ENCODE data around the gene IDH3A.

The IDH3A gene

DNA sequence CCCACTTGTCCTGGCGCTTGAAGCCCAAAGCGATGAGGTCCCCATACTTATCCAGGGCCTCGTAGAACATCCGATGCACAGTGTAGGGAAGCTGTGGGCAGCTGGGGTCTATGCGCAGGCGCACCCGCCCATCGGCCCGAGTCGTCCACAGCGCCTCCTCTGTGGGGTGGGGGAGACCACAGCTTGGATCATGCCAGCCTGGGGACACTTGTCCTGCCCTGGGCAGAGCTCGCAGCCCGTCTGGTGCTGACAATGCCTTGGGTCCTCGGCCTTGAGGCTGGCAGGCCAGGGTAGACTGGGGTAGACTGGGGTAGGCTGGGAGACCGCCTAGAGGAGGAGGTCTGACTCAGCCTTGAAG is 45.4 kb downstream of the IDH3A start:
- Histone ChIP-seq H3K9me2 (replicated peaks; ENCODE audit: control insufficient read depth, low read length) (no peaks in the 10 kb centered on the region), H3K4me3 (ENCODE audit: low read length) (no peak overlapping the region), H3K36me3 (ENCODE audit: control insufficient read depth, low read length) (no peaks in the 10 kb centered on the region), H3K79me2 (ENCODE audit: control insufficient read depth, low read length) (no peaks in the 10 kb centered on the region), H3K4me2 (ENCODE audit: low read length) (no peak overlapping the region), H3K9me3 (ENCODE audit: control insufficient read depth, insufficient read depth, low read length) (no peaks in the 10 kb centered on the region), H3K4me1 (ENCODE audit: control insufficient read depth, low read length) (no peaks in the 10 kb centered on the region), H4K20me1 (ENCODE audit: control insufficient read depth, insufficient read depth, low read depth, low read length) (no peaks in the 10 kb centered on the region), H3K27ac (ENCODE audit: low read depth, low read length) (no peak overlapping the region), H3F3A (ENCODE audit: control insufficient read depth, insufficient read depth) (no peaks in the 10 kb centered on the region), H3K27me3 (ENCODE audit: control insufficient read depth, low read length) (peaks cover 4% of the 10 kb centered on the region; the same call in 1 of the 2 replicates)
- TF ChIP-seq EZH2phosphoT487 (IDR thresholded peaks at IDR 0.05; ENCODE audit: borderline replicate concordance, low read length): no peak
- TF ChIP-seq, protein P1, sequence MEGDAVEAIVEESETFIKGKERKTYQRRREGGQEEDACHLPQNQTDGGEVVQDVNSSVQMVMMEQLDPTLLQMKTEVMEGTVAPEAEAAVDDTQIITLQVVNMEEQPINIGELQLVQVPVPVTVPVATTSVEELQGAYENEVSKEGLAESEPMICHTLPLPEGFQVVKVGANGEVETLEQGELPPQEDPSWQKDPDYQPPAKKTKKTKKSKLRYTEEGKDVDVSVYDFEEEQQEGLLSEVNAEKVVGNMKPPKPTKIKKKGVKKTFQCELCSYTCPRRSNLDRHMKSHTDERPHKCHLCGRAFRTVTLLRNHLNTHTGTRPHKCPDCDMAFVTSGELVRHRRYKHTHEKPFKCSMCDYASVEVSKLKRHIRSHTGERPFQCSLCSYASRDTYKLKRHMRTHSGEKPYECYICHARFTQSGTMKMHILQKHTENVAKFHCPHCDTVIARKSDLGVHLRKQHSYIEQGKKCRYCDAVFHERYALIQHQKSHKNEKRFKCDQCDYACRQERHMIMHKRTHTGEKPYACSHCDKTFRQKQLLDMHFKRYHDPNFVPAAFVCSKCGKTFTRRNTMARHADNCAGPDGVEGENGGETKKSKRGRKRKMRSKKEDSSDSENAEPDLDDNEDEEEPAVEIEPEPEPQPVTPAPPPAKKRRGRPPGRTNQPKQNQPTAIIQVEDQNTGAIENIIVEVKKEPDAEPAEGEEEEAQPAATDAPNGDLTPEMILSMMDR (IDR thresholded peaks at IDR 0.05; ENCODE audit: low read depth, low read length, poor library complexity, severe bottlenecking): no peak

DNA sequence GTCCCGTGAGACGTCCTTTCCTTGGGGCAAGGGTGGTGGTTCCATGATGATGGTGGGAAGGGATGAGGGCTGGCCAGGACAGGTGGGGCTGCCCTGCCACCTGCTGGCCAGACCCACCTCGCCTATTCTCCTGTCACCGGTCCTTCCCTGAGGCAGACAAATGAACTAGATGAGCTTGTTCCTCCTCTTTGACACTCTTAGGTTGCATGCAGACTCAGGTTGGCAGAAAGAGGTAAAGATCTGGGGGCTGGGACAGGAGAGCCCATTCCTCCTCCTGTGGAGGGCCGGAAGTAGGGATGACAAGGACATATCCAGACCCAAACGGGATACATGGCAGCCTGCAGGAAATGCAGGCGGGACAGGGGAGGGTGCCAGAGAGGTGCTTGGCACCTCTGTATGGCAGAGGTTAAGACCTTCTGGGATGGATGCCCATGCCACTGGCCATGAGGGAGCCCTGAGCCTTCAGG is 46.6 kb downstream of the IDH3A start:
- Histone ChIP-seq H3F3A (ENCODE audit: control insufficient read depth, insufficient read depth) (no peaks in the 10 kb centered on the region), H3K4me3 (ENCODE audit: low read length) (no peak overlapping the region), H3K36me3 (ENCODE audit: control insufficient read depth, low read length) (no peaks in the 10 kb centered on the region), H3K4me2 (ENCODE audit: low read length) (no peak overlapping the region), H3K79me2 (ENCODE audit: control insufficient read depth, low read length) (no peaks in the 10 kb centered on the region), H3K27me3 (ENCODE audit: control insufficient read depth, low read length) (peaks cover 4% of the 10 kb centered on the region; the same call in 1 of the 2 replicates), H3K27ac (ENCODE audit: low read depth, low read length) (no peak overlapping the region), H3K9me2 (replicated peaks; ENCODE audit: control insufficient read depth, low read length) (no peaks in the 10 kb centered on the region), H4K20me1 (ENCODE audit: control insufficient read depth, insufficient read depth, low read depth, low read length) (no peaks in the 10 kb centered on the region), H3K4me1 (ENCODE audit: control insufficient read depth, low read length) (no peaks in the 10 kb centered on the region), H3K9me3 (ENCODE audit: control insufficient read depth, insufficient read depth, low read length) (no peaks in the 10 kb centered on the region)
- no peak for TF ChIP-seq EZH2phosphoT487 (IDR thresholded peaks at IDR 0.05; ENCODE audit: borderline replicate concordance, low read length)
- TF ChIP-seq, protein P1 (IDR thresholded peaks at IDR 0.05; ENCODE audit: low read depth, low read length, poor library complexity, severe bottlenecking): peak; percentile 84

DNA sequence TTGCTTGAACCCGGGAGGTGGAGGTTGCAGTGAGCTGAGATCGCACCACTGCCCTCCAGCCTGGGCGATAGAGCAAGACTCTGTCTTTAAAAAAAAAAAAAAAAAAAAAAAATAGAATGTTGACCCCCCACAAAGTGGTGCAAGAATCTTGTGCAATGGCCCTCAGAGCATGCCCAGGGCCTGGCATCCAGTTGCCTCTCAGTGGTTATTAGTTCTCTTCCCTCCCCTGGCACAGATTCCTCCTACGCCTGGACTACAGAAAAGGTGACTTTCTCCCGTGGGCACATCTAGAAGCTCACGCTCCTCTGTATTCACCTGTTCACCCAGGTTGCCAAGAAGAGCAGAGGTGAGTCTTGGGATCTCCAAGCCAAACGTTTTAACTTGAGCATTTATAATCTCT is 48.5 kb downstream of the IDH3A start:
- Histone ChIP-seq H3K9me3 (ENCODE audit: control insufficient read depth, insufficient read depth, low read length) (no peaks in the 10 kb centered on the region), H4K20me1 (ENCODE audit: control insufficient read depth, insufficient read depth, low read depth, low read length) (no peaks in the 10 kb centered on the region), H3K79me2 (ENCODE audit: control insufficient read depth, low read length) (no peaks in the 10 kb centered on the region), H3K36me3 (ENCODE audit: control insufficient read depth, low read length) (no peaks in the 10 kb centered on the region), H3K9me2 (replicated peaks; ENCODE audit: control insufficient read depth, low read length) (no peaks in the 10 kb centered on the region), H3K4me1 (ENCODE audit: control insufficient read depth, low read length) (no peaks in the 10 kb centered on the region), H3K4me3 (ENCODE audit: low read length) (no peak overlapping the region), H3K27ac (ENCODE audit: low read depth, low read length) (no peak overlapping the region), H3F3A (ENCODE audit: control insufficient read depth, insufficient read depth) (no peaks in the 10 kb centered on the region), H3K4me2 (ENCODE audit: low read length) (no peak overlapping the region), H3K27me3 (ENCODE audit: control insufficient read depth, low read length) (no peaks in the 10 kb centered on the region)
- TF ChIP-seq, protein P1 (IDR thresholded peaks at IDR 0.05; ENCODE audit: low read depth, low read length, poor library complexity, severe bottlenecking): no peak
- no peak for TF ChIP-seq EZH2phosphoT487 (IDR thresholded peaks at IDR 0.05; ENCODE audit: borderline replicate concordance, low read length)
